Esophagus (tissue), 2 donors: ENCODE results near the gene KRTAP4-3. TPM values are rescaled to one million over a fixed set of nuclear protein-coding genes. Genes with fewer than 3 reads are reported as not detected.
"Not testable (repeated sequence)": the region's sequence is repeated elsewhere in the genome, so short reads cannot be mapped to it uniquely, and the experiment has no call there.

Experiments
- H3K27ac ChIP-seq, 2 donors: one replicate each; pipeline ENCODE4 v1.5.1; 2013; ENCODE audit warnings: low read depth in 2 of 2, mild to moderate bottlenecking in 2 of 2, inconsistent platforms in 1 of 2, low read length in 1 of 2, moderate library complexity in 1 of 2
- H3K27me3 ChIP-seq, 2 donors: one replicate each; pipeline ENCODE4 v1.6.1; 2013; ENCODE audit warnings: low read length in 2 of 2, control low read depth in 1 of 2, mild to moderate bottlenecking in 1 of 2; ENCODE audit not compliant: insufficient read depth in 2 of 2, control insufficient read depth in 1 of 2
- H3K36me3 ChIP-seq, 2 donors: one replicate each; pipeline ENCODE4 v1.6.1; 2013; ENCODE audit warnings: low read length in 1 of 2; ENCODE audit not compliant: control insufficient read depth in 2 of 2, insufficient read depth in 2 of 2
- H3K4me1 ChIP-seq, 2 donors: one replicate each; pipeline ENCODE4 v1.6.1; 2013; ENCODE audit warnings: low read length in 1 of 2; ENCODE audit not compliant: control insufficient read depth in 2 of 2, insufficient read depth in 2 of 2
- H3K4me3 ChIP-seq, 2 donors: one replicate each; pipeline ENCODE4 v1.5.1; 2013; ENCODE audit warnings: low read length in 2 of 2, mild to moderate bottlenecking in 2 of 2, low read depth in 1 of 2, moderate library complexity in 1 of 2
- H3K9me3 ChIP-seq, 2 donors: one replicate each; pipeline ENCODE4 v1.6.1; 2013; ENCODE audit warnings: mild to moderate bottlenecking in 2 of 2, low read depth in 1 of 2, low read length in 1 of 2, moderate library complexity in 1 of 2; ENCODE audit not compliant: control insufficient read depth in 2 of 2, insufficient read depth in 1 of 2
- WGBS, 2 donors: extraction: QIAGEN DNeasy Blood & Tissue Kit; methylation state at CpG; one replicate each; pipeline ENCODE4 v1.1.7; 2013; 5-methylcytosine and 5-hydroxymethylcytosine counted together
- polyA plus RNA-seq, 2 donors: library from polyadenylated mRNA; stranded (reverse); fragments of 200-250 nt; gene quantifications; one replicate each; pipeline ENCODE4 v1.2.3, GENCODE V29; 2013
- donor health status: healthy with polysubstance abuse.
- donor health status: Bipolar disorder and iron deficiency.

The KRTAP4-3 gene
- polyA plus RNA-seq, 2 donors, result not detected

DNA sequence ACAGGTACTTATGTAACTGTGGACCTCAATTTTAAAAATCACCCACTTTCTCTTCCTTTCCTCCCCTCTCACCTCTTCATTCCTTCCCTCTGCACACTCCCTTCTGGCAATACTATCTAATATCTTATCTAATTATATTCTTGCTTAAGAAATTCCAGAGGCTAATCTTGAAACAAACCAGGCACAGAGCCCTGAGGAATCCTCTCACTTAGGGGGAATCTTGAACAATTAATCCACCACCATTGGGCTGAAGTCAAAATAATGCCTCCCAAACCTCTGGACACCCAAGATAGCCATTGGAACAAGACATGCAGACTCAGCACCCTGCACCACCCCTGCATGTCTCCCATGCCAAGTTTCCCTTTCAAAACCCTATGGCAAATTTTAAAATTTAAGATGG lies 26.7 kb downstream of the KRTAP4-3 start:
- Histone ChIP-seq H3K27me3 (no peaks in the 10 kb centered on the region), H3K4me1 (no peaks in the 10 kb centered on the region), H3K9me3 (peaks cover 6 to 8% of the 10 kb centered on the region in 2 donors), H3K4me3 (no peak overlapping the region), H3K36me3 (no peaks in the 10 kb centered on the region), H3K27ac (no peak overlapping the region)

DNA sequence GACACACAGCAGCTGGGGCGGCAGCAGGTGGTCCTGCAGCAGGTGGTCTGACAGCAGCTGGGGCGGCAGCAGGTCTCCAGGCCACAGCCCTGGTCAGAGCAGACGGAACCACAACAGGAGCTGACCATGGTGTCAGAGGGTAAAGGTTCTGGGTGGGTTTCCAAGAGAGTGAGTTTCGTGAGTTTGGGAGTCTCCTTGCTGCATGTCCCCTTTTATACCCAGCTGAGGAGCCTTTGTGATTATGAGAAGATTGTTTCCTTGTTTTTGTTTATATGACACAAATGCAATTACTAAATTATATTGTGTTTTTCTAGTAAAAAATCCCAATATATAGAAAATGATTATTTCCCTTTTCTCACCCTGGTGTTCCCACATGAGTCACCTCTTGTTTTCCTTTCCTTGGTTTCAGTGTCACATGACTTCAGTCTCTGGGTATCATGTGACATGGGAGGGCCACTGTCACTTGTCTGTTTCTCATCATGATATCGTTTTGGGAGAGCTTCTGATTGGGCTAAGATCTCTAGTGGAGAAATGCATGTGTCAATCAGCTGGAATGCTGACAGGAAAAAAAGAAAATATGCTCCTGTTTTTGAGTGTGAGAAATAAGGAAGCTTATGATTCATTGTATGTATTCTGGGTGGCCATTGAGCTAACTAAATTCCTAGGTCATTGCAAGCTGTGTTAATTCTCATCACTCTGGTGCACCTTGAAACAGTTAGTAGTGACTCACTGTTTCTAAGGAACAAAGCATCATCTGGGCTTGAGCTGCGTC lies 27.5 kb downstream of the KRTAP4-3 start, which contains the start of gene KRTAP4-6:
TSS of gene KRTAP4-6 (minus strand) at position 185 of the 772 bp plus-strand sequence. CDS start at position 128, 57 bp downstream.
- no peaks in the 10 kb centered on the region for H3K27me3 ChIP-seq
- 82 to 83% methylated on average over 6 of the region's 6 CpGs for WGBS, 2 donors

DNA sequence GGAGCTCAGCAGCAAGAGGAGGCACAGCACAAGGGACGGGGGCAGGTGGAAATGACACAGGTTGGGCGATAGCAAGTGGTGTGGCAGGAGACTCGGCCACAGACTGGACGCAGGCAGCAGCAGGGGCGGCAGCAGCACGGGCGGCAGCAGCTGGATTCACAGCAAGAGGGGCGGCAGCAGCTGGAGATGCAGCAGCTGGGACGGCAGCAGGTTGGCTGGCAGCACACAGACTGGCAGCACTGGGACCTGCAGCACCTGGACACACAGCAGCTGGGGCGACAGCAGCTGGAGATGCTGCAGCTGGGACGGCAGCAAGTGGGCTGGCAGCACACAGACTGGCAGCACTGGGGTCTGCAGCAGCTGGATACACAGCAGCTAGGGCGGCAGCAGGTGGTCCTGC lies 28.2 kb downstream of the KRTAP4-3 start:
- H3K36me3 ChIP-seq, H3K27ac ChIP-seq, H3K4me1 ChIP-seq, H3K9me3 ChIP-seq, H3K27me3 ChIP-seq, H3K4me3 ChIP-seq: not testable (repeated sequence)
- WGBS, 2 donors, result 84 to 90% methylated on average over 12 of the region's 12 CpGs

More for the DNA sequence above, 27.5 kb downstream of the KRTAP4-3 start, which contains the start of gene KRTAP4-6:
- H3K9me3 ChIP-seq, result peaks cover 6 to 8% of the 10 kb centered on the region in 2 donors
- no peaks in the 10 kb centered on the region for H3K36me3 ChIP-seq
- H3K27ac ChIP-seq, result no peak within 1 kb of the TSS
- no peaks in the 10 kb centered on the region for H3K4me1 ChIP-seq
- H3K4me3 ChIP-seq, result no peak within 1 kb of the TSS

DNA sequence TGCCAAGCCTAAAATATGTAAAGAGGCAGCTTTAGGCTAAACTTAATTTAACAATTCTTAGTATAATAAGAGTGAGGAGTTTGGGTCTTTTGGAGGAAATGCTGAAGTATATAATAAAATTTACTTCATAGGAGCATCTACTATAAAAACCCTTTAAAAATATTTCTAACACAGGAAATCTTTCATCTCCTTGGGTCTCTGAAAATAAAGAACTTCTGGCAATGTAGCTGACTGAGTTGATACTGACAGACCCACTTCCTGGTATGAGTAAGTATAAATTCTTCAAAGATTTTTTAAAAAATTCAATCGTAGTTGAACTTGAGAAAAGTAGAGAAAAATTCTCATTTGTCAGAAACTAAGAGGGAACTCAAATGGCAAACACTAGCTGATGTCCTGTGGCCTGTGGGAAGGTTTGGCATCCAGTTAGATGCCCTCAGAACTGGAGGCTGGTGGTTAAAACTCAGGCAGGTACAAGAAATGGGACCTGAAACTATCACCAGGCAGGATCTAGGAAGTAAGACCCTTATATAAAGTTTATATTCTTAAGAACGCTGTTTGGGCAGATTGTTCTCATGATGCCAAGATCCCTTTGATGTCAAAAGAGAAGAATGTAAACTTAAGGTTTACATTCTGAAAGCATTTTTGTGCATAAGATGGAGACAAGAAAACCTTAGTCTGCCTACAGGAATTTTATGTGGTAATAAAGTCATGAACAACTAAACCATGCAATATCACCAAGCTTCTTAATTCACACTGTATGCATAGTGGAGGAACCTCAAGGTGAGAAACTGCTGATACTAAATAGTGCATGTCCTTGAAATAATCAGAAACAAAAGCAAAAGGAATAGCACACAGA lies 33.9 kb downstream of the KRTAP4-3 start:
- H3K4me3 ChIP-seq, result no peak overlapping the region
- no peaks in the 10 kb centered on the region for H3K36me3 ChIP-seq
- H3K27ac ChIP-seq, result no peak overlapping the region
- H3K9me3 ChIP-seq, result no peaks in the 10 kb centered on the region
- no peaks in the 10 kb centered on the region for H3K4me1 ChIP-seq
- H3K27me3 ChIP-seq, result no peaks in the 10 kb centered on the region
- WGBS, 2 donors, result 53 to 56% methylated on average over 2 of the region's 2 CpGs

DNA sequence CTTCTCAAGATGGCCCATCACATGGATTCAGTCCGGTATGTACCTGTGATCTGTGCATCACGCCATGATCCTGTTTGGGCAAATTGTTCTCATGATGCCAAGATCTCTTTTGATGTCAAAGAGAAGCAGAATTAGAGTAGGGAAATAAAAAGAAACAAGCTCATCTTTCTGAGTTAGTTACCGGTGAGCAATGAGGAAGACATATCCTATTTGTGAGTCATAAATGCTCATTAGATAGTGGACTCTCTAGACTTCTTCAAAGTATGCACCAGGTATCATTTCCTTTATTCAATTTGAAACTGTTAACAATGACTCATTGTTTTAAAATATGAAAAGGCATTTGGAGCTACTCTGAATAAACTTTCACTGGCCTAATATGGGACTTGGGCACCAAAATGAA lies 36.0 kb downstream of the KRTAP4-3 start:
- no peak overlapping the region for H3K27ac ChIP-seq
- WGBS, 2 donors, result 73 to 75% methylated on average over 3 of the region's 3 CpGs
- H3K27me3 ChIP-seq, result no peaks in the 10 kb centered on the region
- H3K4me1 ChIP-seq, result no peaks in the 10 kb centered on the region
- no peaks in the 10 kb centered on the region for H3K36me3 ChIP-seq
- H3K9me3 ChIP-seq, result no peaks in the 10 kb centered on the region
- H3K4me3 ChIP-seq, result no peak overlapping the region

DNA sequence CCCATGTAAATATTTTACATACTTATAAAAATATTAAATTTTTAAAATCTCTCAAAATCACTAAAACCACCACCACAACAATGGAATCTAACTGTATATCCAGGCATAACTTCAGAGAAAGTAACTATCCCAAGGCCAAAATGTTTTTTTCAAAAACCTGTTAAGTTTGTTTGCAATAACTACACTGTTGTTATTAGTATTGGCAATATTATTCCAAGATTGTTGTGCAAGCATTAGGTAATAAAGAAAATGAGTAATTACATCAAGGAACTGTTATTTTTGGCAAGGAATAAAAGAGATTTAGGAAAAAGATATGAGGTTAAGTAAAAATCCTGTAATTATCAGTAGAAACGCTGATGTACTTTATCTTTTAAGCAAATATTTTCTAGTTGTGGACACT lies 40.6 kb downstream of the KRTAP4-3 start:
- Histone ChIP-seq H3K9me3 (no peaks in the 10 kb centered on the region), H3K27ac (no peak overlapping the region), H3K4me1 (no peaks in the 10 kb centered on the region), H3K36me3 (no peaks in the 10 kb centered on the region), H3K27me3 (no peaks in the 10 kb centered on the region), H3K4me3 (no peak overlapping the region)
- WGBS, 2 donors, result 54 to 58% methylated on average over 1 of the region's 1 CpG

DNA sequence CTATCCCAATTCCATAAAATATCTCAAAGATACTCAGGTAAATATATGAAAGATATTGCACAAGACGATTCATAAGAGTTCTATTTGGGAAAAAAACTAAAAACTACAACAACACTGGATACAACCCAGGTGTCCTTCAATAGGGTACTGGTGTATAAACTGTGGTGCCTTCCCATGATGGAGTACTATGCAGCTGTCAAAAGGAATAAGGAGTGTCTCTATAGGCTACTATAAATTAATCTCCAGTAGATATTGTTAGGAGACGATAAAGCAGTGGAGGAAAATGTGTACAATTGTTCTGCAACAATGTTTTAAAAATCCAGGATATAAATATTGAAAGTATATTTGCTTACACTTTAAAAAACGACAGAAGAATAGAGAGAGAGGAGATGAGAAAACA lies 41.6 kb downstream of the KRTAP4-3 start:
- no peaks in the 10 kb centered on the region for H3K4me1 ChIP-seq
- H3K9me3 ChIP-seq, result no peaks in the 10 kb centered on the region
- H3K27me3 ChIP-seq, result no peaks in the 10 kb centered on the region
- H3K4me3 ChIP-seq, result no peak overlapping the region
- 80 to 89% methylated on average over 3 of the region's 3 CpGs for WGBS, 2 donors
- H3K36me3 ChIP-seq, result no peaks in the 10 kb centered on the region
- H3K27ac ChIP-seq, result no peak overlapping the region

DNA sequence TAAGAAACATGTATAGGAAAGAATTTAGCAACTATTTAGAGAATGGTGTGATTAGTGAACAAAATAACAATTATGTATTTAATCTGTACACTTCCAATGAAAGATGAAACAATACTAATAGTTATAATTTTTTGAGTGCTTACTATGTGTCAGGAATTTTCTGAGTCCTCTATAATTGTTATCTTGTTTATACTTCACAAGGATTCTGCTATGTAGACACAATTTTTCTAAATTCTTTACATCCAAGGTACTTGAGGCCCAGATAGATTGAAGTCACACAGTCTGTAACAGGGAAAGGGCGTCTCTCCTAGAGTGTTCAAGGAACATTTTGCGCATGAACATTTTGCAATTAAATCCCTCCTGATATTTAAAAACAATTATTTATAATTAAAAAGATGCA lies 43.0 kb downstream of the KRTAP4-3 start:
- H3K4me3 ChIP-seq, result no peak overlapping the region
- 77 to 97% methylated on average over 2 of the region's 2 CpGs for WGBS, 2 donors
- no peaks in the 10 kb centered on the region for H3K27me3 ChIP-seq
- H3K27ac ChIP-seq, result no peak overlapping the region
- no peaks in the 10 kb centered on the region for H3K36me3 ChIP-seq
- no peaks in the 10 kb centered on the region for H3K4me1 ChIP-seq
- H3K9me3 ChIP-seq, result no peaks in the 10 kb centered on the region

DNA sequence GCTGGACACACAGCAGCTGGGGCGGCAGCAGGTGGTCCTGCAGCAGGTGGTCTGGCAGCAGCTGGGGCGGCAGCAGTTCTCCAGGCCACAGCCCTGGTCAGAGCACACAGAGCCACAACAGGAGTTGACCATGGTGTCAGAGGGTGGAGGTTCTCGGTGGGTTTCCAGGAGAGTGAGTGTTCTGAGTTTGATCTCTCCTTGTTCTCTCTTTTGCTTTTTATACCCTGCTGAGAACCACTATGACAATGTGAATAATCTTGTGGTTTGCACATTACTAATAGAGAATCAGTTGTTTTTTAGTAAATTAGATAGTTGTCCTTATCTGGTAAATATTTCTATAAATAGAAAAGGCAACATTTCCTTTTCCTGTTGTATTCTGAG lies 44.0 kb downstream of the KRTAP4-3 start, which contains the start of gene KRTAP4-12:
TSS of gene KRTAP4-12 (minus strand) at position 192 of the 381 bp plus-strand sequence. CDS start at position 132, 60 bp downstream.
- not testable (repeated sequence) for H3K4me1 ChIP-seq, H3K9me3 ChIP-seq, H3K27ac ChIP-seq, H3K27me3 ChIP-seq, H3K36me3 ChIP-seq, H3K4me3 ChIP-seq
- 83 to 85% methylated on average over 3 of the region's 3 CpGs for whole genome bisulfite sequencing, 2 donors
